Measurements from ENCODE around the gene BBS9.

- TF ChIP-seq EZH2 (IDR thresholded peaks at IDR 0.05; ENCODE audit: low read depth, unreplicated experiment): no peak
- no peak for TF ChIP-seq CTCF (conservative IDR thresholded peaks at IDR 0.05; ENCODE audit: low read depth in 2 of 2)
- no peak for TF ChIP-seq EZH2phosphoT487 (IDR thresholded peaks at IDR 0.05; ENCODE audit: unreplicated experiment)
- no peak for TF ChIP-seq POLR2AphosphoS5 (IDR thresholded peaks at IDR 0.05; ENCODE audit: low read depth)
Measured at GRCh38 chr7:33632840-33633525, 503.6 kb downstream of the BBS9 start.

Data from GM23338 (cell line).